HepG2 (cell line): ENCODE measurements around the gene USP40. TPM values are rescaled to one million over a fixed set of nuclear protein-coding genes. Genes with fewer than 3 reads are reported as not detected.

Experiments used
- BRCA1 ChIP-seq: sonication (generic); formaldehyde crosslinking; IDR thresholded peaks from 2 replicates; pipeline ENCODE4 v1.4.0; 2020; ENCODE audit warnings: missing genetic modification reagents
- SP1 ChIP-seq, 2 experiments: fragments of 450-650 bp in 1 of 2; sonication (generic) in 1 of 2; formaldehyde crosslinking in 1 of 2; IDR thresholded peaks; 2 replicates each; pipeline versions ENCODE4 v1.4.0 to v1.6.1; 2016 to 2020; ENCODE audit warnings: missing genetic modification reagents in 1 of 2
- SP5 ChIP-seq: IDR thresholded peaks from 2 replicates; pipeline ENCODE4 v1.6.1; 2016; ENCODE audit warnings: low read depth, borderline replicate concordance
- ZBTB38 ChIP-seq: sonication (generic); formaldehyde crosslinking; IDR thresholded peaks from 2 replicates; pipeline ENCODE4 v1.5.1; 2020; ENCODE audit warnings: mild to moderate bottlenecking, missing genetic modification reagents
- ZNF83 ChIP-seq: sonication (generic); formaldehyde crosslinking; IDR thresholded peaks from 2 replicates; pipeline ENCODE4 v1.4.0; 2020; ENCODE audit warnings: missing genetic modification reagents, mild to moderate bottlenecking, borderline replicate concordance
- polyA plus RNA-seq, 8 experiments: library from polyadenylated mRNA; depleted of rRNA in 3 of 8; stranded (reverse) in 7 of 8; unstranded in 1 of 8; fragments of >200 nt; fragmentation: Illumina TruSeq in 4 of 8; extraction: Trizol in 4 of 8; gene quantifications; 2 replicates each; pipeline versions ENCODE4 v1.2.1 to v1.2.3, GENCODE V29; 2011 to 2016; ENCODE audit warnings: low read depth in 4 of 8, missing spikeins in 1 of 8, mixed read lengths in 1 of 8; ENCODE audit not compliant: insufficient read depth in 1 of 8
- total RNA-seq, 5 experiments: library from RNA; depleted of rRNA; stranded (reverse); fragments of >200 nt; fragmentation: Illumina TruSeq; extraction: Trizol; gene quantifications; 2 replicates each; pipeline ENCODE4 v1.2.3, GENCODE V29; 2016; ENCODE audit warnings: low read depth in 1 of 5
- TF ChIP-seq, protein P1 (sequence below): sonication (generic); formaldehyde crosslinking; IDR thresholded peaks from 2 replicates; pipeline ENCODE4 v1.5.0; 2020; ENCODE audit warnings: mild to moderate bottlenecking, missing genetic modification reagents, moderate library complexity
- TF ChIP-seq, protein P2 (sequence below): sonication (generic); formaldehyde crosslinking; IDR thresholded peaks from 2 replicates; pipeline ENCODE4 v1.4.0; 2020; ENCODE audit warnings: missing genetic modification reagents
- TF ChIP-seq, protein P3 (sequence below): sonication (generic); formaldehyde crosslinking; IDR thresholded peaks from 2 replicates; pipeline ENCODE4 v1.4.0; 2020; ENCODE audit warnings: missing genetic modification reagents

Gene USP40
- total and polyA plus RNA-seq, 2 of the 13 experiments (the other 11 are each of a cell fraction or from before 2014, with no cell fraction given), result 41.0 to 46.3 TPM

DNA sequence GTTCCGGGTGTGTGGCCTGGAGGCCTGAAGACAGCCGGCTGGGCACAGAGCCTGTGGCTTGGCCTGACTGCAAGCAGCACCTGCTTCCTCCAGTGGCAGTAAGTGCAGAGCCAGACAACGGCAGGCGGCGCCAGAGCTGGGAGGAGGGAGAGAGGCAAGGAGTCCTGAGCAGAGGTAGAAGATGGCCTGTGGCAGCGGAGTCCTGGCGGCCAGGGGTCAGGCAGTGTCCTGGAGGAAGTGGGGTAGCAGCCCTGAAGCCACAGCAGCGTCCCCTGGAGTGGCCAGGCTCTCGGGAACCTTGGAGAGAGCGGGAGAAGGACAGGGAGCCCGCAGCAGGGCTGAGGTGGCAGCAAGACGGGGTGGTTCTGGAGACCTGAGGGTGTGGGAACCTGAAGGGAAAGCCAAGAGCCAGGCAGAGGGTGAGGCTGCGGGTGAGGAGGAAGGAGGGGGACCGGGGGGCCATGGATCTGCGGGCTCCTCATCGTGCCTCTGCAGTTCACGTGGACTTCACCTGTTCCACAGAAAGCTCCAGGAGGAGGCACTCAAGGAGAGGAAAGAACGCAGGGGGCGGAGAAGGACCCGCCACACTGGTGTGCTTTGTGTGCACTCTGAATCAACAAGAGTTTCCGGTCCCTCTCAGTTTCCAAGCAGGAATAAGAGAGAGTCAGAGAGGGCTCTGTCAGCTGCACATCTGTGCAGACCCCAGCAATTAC is 85.9 kb downstream of the USP40 start (continued):
- TF ChIP-seq, protein P1, sequence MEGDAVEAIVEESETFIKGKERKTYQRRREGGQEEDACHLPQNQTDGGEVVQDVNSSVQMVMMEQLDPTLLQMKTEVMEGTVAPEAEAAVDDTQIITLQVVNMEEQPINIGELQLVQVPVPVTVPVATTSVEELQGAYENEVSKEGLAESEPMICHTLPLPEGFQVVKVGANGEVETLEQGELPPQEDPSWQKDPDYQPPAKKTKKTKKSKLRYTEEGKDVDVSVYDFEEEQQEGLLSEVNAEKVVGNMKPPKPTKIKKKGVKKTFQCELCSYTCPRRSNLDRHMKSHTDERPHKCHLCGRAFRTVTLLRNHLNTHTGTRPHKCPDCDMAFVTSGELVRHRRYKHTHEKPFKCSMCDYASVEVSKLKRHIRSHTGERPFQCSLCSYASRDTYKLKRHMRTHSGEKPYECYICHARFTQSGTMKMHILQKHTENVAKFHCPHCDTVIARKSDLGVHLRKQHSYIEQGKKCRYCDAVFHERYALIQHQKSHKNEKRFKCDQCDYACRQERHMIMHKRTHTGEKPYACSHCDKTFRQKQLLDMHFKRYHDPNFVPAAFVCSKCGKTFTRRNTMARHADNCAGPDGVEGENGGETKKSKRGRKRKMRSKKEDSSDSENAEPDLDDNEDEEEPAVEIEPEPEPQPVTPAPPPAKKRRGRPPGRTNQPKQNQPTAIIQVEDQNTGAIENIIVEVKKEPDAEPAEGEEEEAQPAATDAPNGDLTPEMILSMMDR (CRISPR knock-in tag), result 0 out of 2 replicates have a peak, but pooled peaks have one; percentile 19
- TF ChIP-seq SP1 (IDR thresholded peaks at IDR 0.05) (no peak), SP1 (CRISPR knock-in tag; IDR thresholded peaks at IDR 0.05) (no peak), ZBTB38 (CRISPR knock-in tag) (peak; percentile 42; the same call in 1 of the 2 replicates), SP5 (CRISPR knock-in tag) (peak; percentile 66; the same call in 1 of the 2 replicates), ZNF83 (CRISPR knock-in tag) (no peak), BRCA1 (CRISPR knock-in tag) (no peak)
- TF ChIP-seq, protein P2, sequence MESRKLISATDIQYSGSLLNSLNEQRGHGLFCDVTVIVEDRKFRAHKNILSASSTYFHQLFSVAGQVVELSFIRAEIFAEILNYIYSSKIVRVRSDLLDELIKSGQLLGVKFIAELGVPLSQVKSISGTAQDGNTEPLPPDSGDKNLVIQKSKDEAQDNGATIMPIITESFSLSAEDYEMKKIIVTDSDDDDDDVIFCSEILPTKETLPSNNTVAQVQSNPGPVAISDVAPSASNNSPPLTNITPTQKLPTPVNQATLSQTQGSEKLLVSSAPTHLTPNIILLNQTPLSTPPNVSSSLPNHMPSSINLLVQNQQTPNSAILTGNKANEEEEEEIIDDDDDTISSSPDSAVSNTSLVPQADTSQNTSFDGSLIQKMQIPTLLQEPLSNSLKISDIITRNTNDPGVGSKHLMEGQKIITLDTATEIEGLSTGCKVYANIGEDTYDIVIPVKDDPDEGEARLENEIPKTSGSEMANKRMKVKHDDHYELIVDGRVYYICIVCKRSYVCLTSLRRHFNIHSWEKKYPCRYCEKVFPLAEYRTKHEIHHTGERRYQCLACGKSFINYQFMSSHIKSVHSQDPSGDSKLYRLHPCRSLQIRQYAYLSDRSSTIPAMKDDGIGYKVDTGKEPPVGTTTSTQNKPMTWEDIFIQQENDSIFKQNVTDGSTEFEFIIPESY (CRISPR knock-in tag), result peak; percentile 68; the same call in 1 of the 2 replicates
- TF ChIP-seq, protein P3, sequence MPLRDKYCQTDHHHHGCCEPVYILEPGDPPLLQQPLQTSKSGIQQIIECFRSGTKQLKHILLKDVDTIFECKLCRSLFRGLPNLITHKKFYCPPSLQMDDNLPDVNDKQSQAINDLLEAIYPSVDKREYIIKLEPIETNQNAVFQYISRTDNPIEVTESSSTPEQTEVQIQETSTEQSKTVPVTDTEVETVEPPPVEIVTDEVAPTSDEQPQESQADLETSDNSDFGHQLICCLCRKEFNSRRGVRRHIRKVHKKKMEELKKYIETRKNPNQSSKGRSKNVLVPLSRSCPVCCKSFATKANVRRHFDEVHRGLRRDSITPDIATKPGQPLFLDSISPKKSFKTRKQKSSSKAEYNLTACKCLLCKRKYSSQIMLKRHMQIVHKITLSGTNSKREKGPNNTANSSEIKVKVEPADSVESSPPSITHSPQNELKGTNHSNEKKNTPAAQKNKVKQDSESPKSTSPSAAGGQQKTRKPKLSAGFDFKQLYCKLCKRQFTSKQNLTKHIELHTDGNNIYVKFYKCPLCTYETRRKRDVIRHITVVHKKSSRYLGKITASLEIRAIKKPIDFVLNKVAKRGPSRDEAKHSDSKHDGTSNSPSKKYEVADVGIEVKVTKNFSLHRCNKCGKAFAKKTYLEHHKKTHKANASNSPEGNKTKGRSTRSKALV (CRISPR knock-in tag), result no peak
- TF ChIP-seq, all 625 proteins: peak for 5
